Aorta (tissue), 5 donors: ENCODE data around the gene CD19. TPM values are rescaled to one million over a fixed set of nuclear protein-coding genes. Genes with fewer than 3 reads are reported as not detected.

Source experiments
- ATAC-seq: fragments of 200-7000 bp; cut with Tn5 transposase; one replicate; pipeline ENCODE4 v1.9.1; 2022; ENCODE audit warnings: moderate library complexity; ENCODE audit not compliant: low FRiP score
- DNase-seq, 2 donors: peaks; one replicate each; pipeline ENCODE4 v3.0.0-alpha.2; 2020
- H3K27ac ChIP-seq, 2 donors: one replicate each; pipeline ENCODE4 v1.5.1; 2013; ENCODE audit warnings: low read length in 2 of 2, mild to moderate bottlenecking in 2 of 2, moderate library complexity in 2 of 2, control low read depth in 1 of 2, inconsistent platforms in 1 of 2, low read depth in 1 of 2
- H3K27me3 ChIP-seq, 2 donors: one replicate each; pipeline ENCODE4 v1.6.1; 2013; ENCODE audit warnings: control low read depth in 1 of 2, low read length in 1 of 2, mild to moderate bottlenecking in 1 of 2, moderate library complexity in 1 of 2; ENCODE audit not compliant: insufficient read depth in 2 of 2, control insufficient read depth in 1 of 2
- H3K36me3 ChIP-seq, 2 donors: one replicate each; pipeline ENCODE4 v1.6.1; 2013; ENCODE audit warnings: control low read depth in 1 of 2, low read length in 1 of 2, mild to moderate bottlenecking in 1 of 2; ENCODE audit not compliant: insufficient read depth in 2 of 2, control insufficient read depth in 1 of 2
- H3K4me1 ChIP-seq, 2 donors: one replicate each; pipeline ENCODE4 v1.6.1; 2013; ENCODE audit warnings: low read length in 2 of 2, control low read depth in 1 of 2, mild to moderate bottlenecking in 1 of 2, moderate library complexity in 1 of 2; ENCODE audit not compliant: insufficient read depth in 2 of 2, control insufficient read depth in 1 of 2
- H3K4me3 ChIP-seq, 2 donors: one replicate each; pipeline ENCODE4 v1.5.1; 2013; ENCODE audit warnings: low read length in 2 of 2, control low read depth in 1 of 2, mild to moderate bottlenecking in 1 of 2
- H3K9me3 ChIP-seq: one replicate; pipeline ENCODE4 v1.6.1; 2013; ENCODE audit warnings: mild to moderate bottlenecking, low read length; ENCODE audit not compliant: control insufficient read depth
- WGBS, 2 donors: extraction: QIAGEN DNeasy Blood & Tissue Kit; methylation state at CpG; one replicate each; pipeline ENCODE4 v1.1.7; 2013; 5-methylcytosine and 5-hydroxymethylcytosine counted together
- intact Hi-C, 2 donors: fragments of 100-400 bp; cut with DNase I; formaldehyde crosslinking; loops; one replicate each; pipeline versions ENCODE4 v1.14.2 to v1.15.0; 2022
- polyA plus RNA-seq, 2 donors: library from polyadenylated mRNA; stranded (reverse); fragments of 200-250 nt; gene quantifications; one replicate each; pipeline ENCODE4 v1.2.3, GENCODE V29; 2013
- total RNA-seq, 2 donors: library from RNA; stranded (reverse); fragmentation: NEBNext Ultra II Directional; extraction: Animal tissue kit (Norgen Biotek cat#: 25700); gene quantifications; one replicate each; pipeline ENCODE4 v1.2.1, GENCODE V29; 2021
- donor health status: healthy with polysubstance abuse.
- donor health status: Bipolar disorder and iron deficiency.
- donor health status: DM: no; HTN: no; CAD: no.
- donor health status: DM: no; HTN: no; CAD: no.
- donor health status: DM: yes; HTN: yes; CAD: no.

Gene CD19
- total and polyA plus RNA-seq, 4 donors, result 0.10 to 0.71 (median 0.63) TPM; not detected in 1

DNA sequence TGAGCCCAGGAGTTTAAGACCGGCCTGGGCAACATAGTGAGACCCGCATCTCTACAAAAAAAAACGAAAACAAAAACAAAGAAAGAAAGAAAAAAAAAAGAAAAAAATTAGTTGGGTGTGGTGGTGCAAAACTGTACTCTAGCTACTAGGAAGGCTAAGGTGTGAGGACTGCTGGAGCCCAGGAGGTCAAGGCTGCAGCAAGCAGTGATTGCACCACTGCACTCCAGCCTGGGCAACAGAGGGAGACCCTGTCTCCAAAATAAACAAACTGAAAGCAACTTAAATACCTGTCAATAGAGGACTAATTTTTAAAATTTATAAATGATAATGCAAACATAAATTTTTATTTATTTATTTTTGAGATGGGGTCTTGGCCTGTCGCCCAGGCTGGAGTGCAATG lies 36.2 kb upstream of the CD19 start:
- Histone ChIP-seq H3K27me3 (no peaks in the 10 kb centered on the region), H3K9me3 (no peaks in the 10 kb centered on the region), H3K27ac (no peak overlapping the region), H3K4me1 (no peaks in the 10 kb centered on the region), H3K36me3 (no peaks in the 10 kb centered on the region), H3K4me3 (no peak overlapping the region)
- intact Hi-C loops, result no loop called here
- DNase-seq (no peak), ATAC-seq (no peak)
- WGBS, 2 donors, result 87 to 89% methylated on average over 4 of the region's 4 CpGs

DNA sequence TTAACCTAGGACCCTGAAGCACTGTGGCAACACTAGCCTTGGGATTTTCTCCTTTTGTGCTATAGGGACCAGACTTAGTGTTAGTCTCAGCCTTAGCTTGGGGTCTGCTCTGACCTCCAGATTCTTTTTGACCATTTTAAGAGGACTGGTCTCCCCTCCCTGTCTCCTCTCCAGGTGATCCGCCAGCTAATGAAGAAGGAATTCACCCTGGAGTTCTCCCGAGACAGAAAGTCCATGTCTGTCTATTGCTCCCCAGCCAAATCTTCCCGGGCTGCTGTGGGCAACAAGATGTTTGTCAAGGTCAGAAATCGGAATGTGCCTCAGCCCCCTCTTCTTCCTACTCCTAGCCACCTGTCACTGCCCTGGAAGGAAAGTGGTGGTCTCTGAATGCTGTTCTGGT lies 33.9 kb upstream of the CD19 start:
- whole genome bisulfite sequencing, 2 donors, result 87 to 92% methylated on average over 4 of the region's 4 CpGs
- intact Hi-C loops, result no loop called here
- no peaks in the 10 kb centered on the region for H3K27me3 ChIP-seq
- no peak overlapping the region for H3K27ac ChIP-seq
- no peaks in the 10 kb centered on the region for H3K36me3 ChIP-seq
- H3K9me3 ChIP-seq, result no peaks in the 10 kb centered on the region
- ATAC-seq (no peak), DNase-seq (no peak)
- no peaks in the 10 kb centered on the region for H3K4me1 ChIP-seq
- no peak overlapping the region for H3K4me3 ChIP-seq

DNA sequence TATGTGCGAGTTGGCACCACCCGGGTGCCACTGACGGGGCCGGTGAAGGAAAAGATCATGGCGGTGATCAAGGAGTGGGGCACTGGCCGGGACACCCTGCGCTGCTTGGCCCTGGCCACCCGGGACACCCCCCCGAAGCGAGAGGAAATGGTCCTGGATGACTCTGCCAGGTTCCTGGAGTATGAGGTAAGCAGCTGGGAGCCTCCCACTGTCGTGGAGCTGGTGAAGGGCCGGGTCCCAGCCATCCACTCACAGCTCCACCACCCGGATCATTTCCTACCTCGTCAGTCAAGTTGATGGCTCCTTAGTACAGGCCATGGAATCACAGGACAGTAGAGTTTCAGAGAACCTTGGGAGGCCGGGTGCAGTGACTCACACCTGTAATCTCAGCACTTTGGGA lies 33.5 kb upstream of the CD19 start:
- H3K9me3 ChIP-seq, result no peaks in the 10 kb centered on the region
- no peaks in the 10 kb centered on the region for H3K36me3 ChIP-seq
- intact Hi-C loops, result no loop called here
- no peaks in the 10 kb centered on the region for H3K27me3 ChIP-seq
- ATAC-seq, result no peak
- H3K4me1 ChIP-seq, result no peaks in the 10 kb centered on the region
- no peak overlapping the region for H3K4me3 ChIP-seq
- no peak for DNase-seq
- H3K27ac ChIP-seq, result no peak overlapping the region
- WGBS, 2 donors, result 86 to 87% methylated on average over 15 of the region's 15 CpGs

DNA sequence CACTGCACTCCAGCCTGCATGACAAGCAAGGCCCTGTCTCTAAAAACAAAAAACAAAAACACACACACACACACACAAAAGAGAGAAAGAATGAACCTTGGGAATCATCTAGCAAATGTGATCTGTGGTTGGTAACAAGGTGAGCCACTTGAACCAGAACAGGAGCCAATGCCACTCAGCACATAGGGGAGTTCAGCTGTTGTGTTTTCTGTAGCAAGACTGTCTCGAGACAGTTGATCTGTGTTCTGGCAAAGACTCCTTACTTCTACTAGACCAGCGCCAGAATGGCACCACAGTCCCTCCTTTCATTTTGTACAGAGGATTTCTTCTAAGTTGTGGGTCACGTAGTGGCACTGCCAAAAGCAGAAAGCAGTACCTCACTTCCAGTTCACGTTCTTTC lies 32.8 kb upstream of the CD19 start:
- H3K4me3 ChIP-seq, result no peak overlapping the region
- no peak for ATAC-seq
- H3K9me3 ChIP-seq, result no peaks in the 10 kb centered on the region
- no peaks in the 10 kb centered on the region for H3K36me3 ChIP-seq
- 79 to 84% methylated on average over 4 of the region's 4 CpGs for WGBS, 2 donors
- H3K4me1 ChIP-seq, result no peaks in the 10 kb centered on the region
- no peak for DNase-seq
- H3K27ac ChIP-seq, result no peak overlapping the region
- intact Hi-C loops, result no loop called here
- H3K27me3 ChIP-seq, result no peaks in the 10 kb centered on the region

DNA sequence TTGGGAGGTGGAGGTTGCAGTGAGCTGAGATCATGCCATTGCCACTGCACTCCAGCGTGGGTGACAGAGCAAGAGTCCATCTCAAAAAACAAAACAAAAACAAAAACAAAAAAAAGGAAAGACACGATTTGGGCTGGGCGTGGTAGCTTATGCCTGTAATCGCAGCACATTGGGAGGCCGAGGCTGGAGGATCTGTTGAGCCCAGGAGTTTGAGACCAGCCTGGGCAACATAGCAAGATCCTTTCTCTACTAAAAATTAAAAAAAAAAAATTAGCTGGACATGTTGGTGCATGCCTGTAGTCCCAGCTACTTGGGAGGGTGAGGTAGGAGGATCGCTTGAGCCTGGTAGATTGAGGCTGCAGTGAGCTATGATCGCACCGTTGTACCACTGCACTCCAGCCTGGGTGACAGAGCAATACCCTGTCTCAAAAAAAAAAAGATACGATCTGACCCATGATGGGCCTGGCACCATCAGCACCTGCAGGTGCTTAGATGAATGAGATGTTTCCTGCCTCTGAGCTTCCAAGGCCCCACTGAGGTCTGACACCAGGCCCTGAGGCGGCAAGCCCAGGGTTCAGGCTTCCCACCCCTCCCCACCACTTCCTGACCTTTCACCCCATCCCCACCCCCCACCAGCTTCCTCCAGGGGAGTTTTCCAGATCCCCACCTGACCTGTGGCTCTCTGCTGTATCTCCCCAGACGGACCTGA lies 31.7 kb upstream of the CD19 start:
- Histone ChIP-seq H3K27ac (no peak overlapping the region), H3K4me3 (no peak overlapping the region), H3K4me1 (no peaks in the 10 kb centered on the region), H3K9me3 (no peaks in the 10 kb centered on the region), H3K36me3 (no peaks in the 10 kb centered on the region), H3K27me3 (no peaks in the 10 kb centered on the region)
- intact Hi-C loops, result no loop called here
- ATAC-seq, result no peak
- WGBS, 2 donors, result 90 to 91% methylated on average over 11 of the region's 11 CpGs
- DNase-seq, result no peak

DNA sequence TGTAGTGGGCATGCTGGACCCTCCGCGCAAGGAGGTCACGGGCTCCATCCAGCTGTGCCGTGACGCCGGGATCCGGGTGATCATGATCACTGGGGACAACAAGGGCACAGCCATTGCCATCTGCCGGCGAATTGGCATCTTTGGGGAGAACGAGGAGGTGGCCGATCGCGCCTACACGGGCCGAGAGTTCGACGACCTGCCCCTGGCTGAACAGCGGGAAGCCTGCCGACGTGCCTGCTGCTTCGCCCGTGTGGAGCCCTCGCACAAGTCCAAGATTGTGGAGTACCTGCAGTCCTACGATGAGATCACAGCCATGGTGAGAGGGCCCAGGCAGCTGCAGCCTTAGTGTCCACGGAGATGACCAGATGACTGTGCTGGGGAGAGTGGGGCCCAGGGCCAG lies 31.2 kb upstream of the CD19 start:
- no peak for DNase-seq
- intact Hi-C loops, result no loop called here
- ATAC-seq, result no peak

DNA sequence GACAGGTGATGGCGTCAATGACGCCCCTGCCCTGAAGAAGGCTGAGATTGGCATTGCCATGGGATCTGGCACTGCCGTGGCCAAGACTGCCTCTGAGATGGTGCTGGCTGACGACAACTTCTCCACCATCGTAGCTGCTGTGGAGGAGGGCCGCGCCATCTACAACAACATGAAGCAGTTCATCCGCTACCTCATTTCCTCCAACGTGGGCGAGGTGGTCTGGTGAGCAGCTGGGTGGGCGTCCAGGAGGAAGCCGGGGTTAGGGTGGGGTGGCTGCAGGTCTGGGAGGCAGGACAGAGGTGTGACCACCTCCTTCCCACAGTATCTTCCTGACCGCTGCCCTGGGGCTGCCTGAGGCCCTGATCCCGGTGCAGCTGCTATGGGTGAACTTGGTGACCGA lies 29.9 kb upstream of the CD19 start:
- intact Hi-C loops, result no loop called here
- H3K4me3 ChIP-seq, result no peak overlapping the region
- H3K27me3 ChIP-seq, result no peaks in the 10 kb centered on the region
- WGBS, 2 donors, result 90 to 92% methylated on average over 15 of the region's 15 CpGs
- ATAC-seq (no peak), DNase-seq (no peak)
- H3K4me1 ChIP-seq, result no peaks in the 10 kb centered on the region
- no peaks in the 10 kb centered on the region for H3K36me3 ChIP-seq
- H3K27ac ChIP-seq, result no peak overlapping the region
- no peaks in the 10 kb centered on the region for H3K9me3 ChIP-seq

More for the DNA sequence above, 31.2 kb upstream of the CD19 start:
- WGBS, 2 donors, result 91 to 92% methylated on average over 25 of the region's 25 CpGs
- Histone ChIP-seq H3K4me3 (no peak overlapping the region), H3K27ac (no peak overlapping the region), H3K4me1 (no peaks in the 10 kb centered on the region), H3K27me3 (no peaks in the 10 kb centered on the region), H3K9me3 (no peaks in the 10 kb centered on the region), H3K36me3 (no peaks in the 10 kb centered on the region)

DNA sequence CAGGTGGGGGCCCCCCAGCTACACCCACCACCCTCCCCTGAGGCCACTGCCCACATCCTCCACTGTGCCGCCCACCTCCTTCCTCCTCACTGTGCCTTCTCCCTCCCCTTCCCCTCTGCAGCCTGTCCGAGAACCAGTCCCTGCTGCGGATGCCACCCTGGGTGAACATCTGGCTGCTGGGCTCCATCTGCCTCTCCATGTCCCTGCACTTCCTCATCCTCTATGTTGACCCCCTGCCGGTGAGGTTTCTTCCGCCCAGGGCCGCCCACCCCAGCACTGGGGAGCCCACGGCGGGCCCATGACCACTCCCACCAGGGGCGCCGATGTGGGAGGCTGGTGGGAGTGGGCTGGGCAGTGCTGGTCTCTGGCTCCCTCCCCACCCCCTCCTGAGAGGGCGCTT lies 28.9 kb upstream of the CD19 start:
- no peak overlapping the region for H3K4me3 ChIP-seq
- H3K27ac ChIP-seq, result no peak overlapping the region
- H3K36me3 ChIP-seq, result no peaks in the 10 kb centered on the region
- no peaks in the 10 kb centered on the region for H3K4me1 ChIP-seq
- no peaks in the 10 kb centered on the region for H3K9me3 ChIP-seq
- DNase-seq, result no peak
- no peak for ATAC-seq
- WGBS, 2 donors, result 71% methylated on average over 11 of the region's 11 CpGs
- no peaks in the 10 kb centered on the region for H3K27me3 ChIP-seq
- intact Hi-C loops, result no loop called here

DNA sequence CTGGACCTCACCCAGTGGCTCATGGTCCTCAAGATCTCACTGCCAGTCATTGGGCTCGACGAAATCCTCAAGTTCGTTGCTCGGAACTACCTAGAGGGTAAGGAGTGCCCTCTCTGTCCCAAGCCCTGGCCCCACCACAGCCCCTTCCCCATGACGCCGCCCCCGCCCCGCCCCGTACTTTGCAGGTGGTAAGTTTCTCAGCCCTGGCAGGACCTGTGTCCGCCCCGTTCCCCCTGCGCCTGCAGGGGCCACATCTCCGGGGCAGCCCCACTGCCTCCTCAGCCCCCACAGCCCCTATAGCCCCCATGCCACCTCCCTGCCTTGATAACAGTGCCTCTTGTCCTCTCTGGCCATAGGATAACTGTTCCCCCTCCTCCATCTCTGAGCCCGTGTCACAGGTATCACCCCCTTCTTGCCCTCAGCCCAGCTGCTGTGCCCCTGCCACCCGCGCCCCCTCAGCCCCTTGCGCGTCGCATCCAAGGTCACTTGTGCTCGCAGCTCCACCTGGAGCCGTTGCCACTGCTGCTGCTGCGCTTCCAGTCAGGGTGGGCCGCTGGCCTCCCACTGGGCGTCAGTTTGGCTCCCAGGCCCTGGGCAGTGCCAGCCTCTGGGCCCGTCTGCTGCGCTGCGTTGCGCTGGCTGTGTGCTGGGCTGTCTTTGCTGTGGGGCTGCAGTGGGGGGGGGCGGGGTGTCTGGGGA lies 28.3 kb upstream of the CD19 start:
- ATAC-seq, result no peak
- H3K36me3 ChIP-seq, result no peaks in the 10 kb centered on the region

More for the DNA sequence above, 28.3 kb upstream of the CD19 start:
- Histone ChIP-seq H3K27ac (no peak overlapping the region), H3K9me3 (no peaks in the 10 kb centered on the region), H3K27me3 (no peaks in the 10 kb centered on the region), H3K4me3 (no peak overlapping the region), H3K4me1 (no peaks in the 10 kb centered on the region)
- intact Hi-C loops, result no loop called here
- 85 to 88% methylated on average over 29 of the region's 29 CpGs for WGBS, 2 donors
- no peak for DNase-seq
